ENCODE measurements around the gene MISP3. TPM values are rescaled to one million over a fixed set of nuclear protein-coding genes. Genes with fewer than 3 reads are reported as not detected.
"Not testable (repeated sequence)": the region's sequence is repeated elsewhere in the genome, so short reads cannot be mapped to it uniquely, and the experiment has no call there.

The MISP3 gene
- total RNA-seq (8.7 TPM), polyA plus RNA-seq (ENCODE audit: insufficient read depth, low read depth, low replicate concordance) (32.0 TPM)
- long read RNA-seq, donor 1, partial matches to known transcripts, result 0 of 5 reads
- long read RNA-seq, donor 1, other reads (novel, unspliced or antisense), result 0 of 5 reads
- long read RNA-seq, donor 2, transcript MISP3-204 (1 exons, 2,187 nt), result minor isoform, 5 of 11 reads
- long read RNA-seq, donor 2, transcript MISP3-202 (3 exons, 1,535 nt), result major isoform, 6 of 11 reads
- long read RNA-seq, donor 2, partial matches to known transcripts, result 0 of 11 reads
- long read RNA-seq, donor 2, other reads (novel, unspliced or antisense), result 0 of 11 reads
- long read RNA-seq, donor 3, transcript MISP3-204 (1 exons, 2,187 nt), result major isoform, 5 of 8 reads
- long read RNA-seq, donor 3, partial matches to known transcripts, result 0 of 8 reads
- long read RNA-seq, donor 3, other reads (novel, unspliced or antisense), result 0 of 8 reads
- long read RNA-seq, donor 4, partial matches to known transcripts, result 5 of 9 reads
- long read RNA-seq, donor 4, other reads (novel, unspliced or antisense), result 0 of 9 reads
- long read RNA-seq, donor 5, partial matches to known transcripts, result 0 of 2 reads
- long read RNA-seq, donor 5, other reads (novel, unspliced or antisense), result 0 of 2 reads
- long read RNA-seq, donor 6, partial matches to known transcripts, result 0 of 3 reads
- long read RNA-seq, donor 6, other reads (novel, unspliced or antisense), result 0 of 3 reads
- long read RNA-seq, donor 7, transcript MISP3-204 (1 exons, 2,187 nt), result major isoform, 13 of 25 reads
- long read RNA-seq, donor 7, transcript MISP3-202 (3 exons, 1,535 nt), result minor isoform, 8 of 25 reads
- long read RNA-seq, donor 7, partial matches to known transcripts, result 3 of 25 reads
- long read RNA-seq, donor 7, other reads (novel, unspliced or antisense), result 0 of 25 reads
- long read RNA-seq, donor 8, partial matches to known transcripts, result 0 of 6 reads
- long read RNA-seq, donor 8, other reads (novel, unspliced or antisense), result 0 of 6 reads
- long read RNA-seq, donor 9, transcript MISP3-204 (1 exons, 2,187 nt), result major isoform, 6 of 6 reads
- long read RNA-seq, donor 9, partial matches to known transcripts, result 0 of 6 reads
- long read RNA-seq, donor 9, other reads (novel, unspliced or antisense), result 0 of 6 reads
- long read RNA-seq, donor 10, transcript MISP3-204 (1 exons, 2,187 nt), result major isoform, 5 of 6 reads
- long read RNA-seq, donor 10, partial matches to known transcripts, result 0 of 6 reads
- long read RNA-seq, donor 10, other reads (novel, unspliced or antisense), result 0 of 6 reads

GRCh38 chr19:14072535-14073260, at the start of gene MISP3:
MISP3 (plus strand) TSS chr19:14072786; CDS start chr19:14073310, 524 bp downstream.
- H3K4me1 ChIP-seq (ENCODE audit: control insufficient read depth in 2 of 3, insufficient read depth in 2 of 3, low read depth in 1 of 3, low read length in 3 of 3), result peaks cover 0 to 14% (median 2%) of the 10 kb centered on the region in 3 donors
- no peaks in the 10 kb centered on the region for H3K36me3 ChIP-seq (ENCODE audit: control insufficient read depth in 2 of 3, insufficient read depth in 3 of 3, low read length in 3 of 3)
- no peaks in the 10 kb centered on the region for H3K27me3 ChIP-seq (ENCODE audit: control insufficient read depth, insufficient read depth, low read length)
- H3K9ac ChIP-seq (ENCODE audit: low read length in 3 of 3), result peak within 1 kb of the TSS in 2 of 3 donors; percentile 62 to 86
- H3K27ac ChIP-seq (ENCODE audit: low read depth in 2 of 2, low read length in 2 of 2), result peak within 1 kb of the TSS; percentile 88 to 97
- peak within 1 kb of the TSS; percentile 57 to 88 (median 84) for H3K4me3 ChIP-seq (ENCODE audit: low read length in 3 of 3)
- no peak for TF ChIP-seq CTCF (IDR thresholded peaks at IDR 0.05; ENCODE audit: borderline replicate concordance, extremely low read depth, insufficient read depth)
- H3K9me3 ChIP-seq (ENCODE audit: control insufficient read depth in 2 of 3, insufficient read depth in 1 of 3, low read length in 3 of 3), result no peaks in the 10 kb centered on the region
- no peak for FAIRE-seq
- DNase-seq, result peak in 3 of 5 donors; percentile 54 to 92 (median 79)
- intact Hi-C loops (cut with DNase I), result no loop called here

- Histone ChIP-seq H3K36me3 (ENCODE audit: control insufficient read depth in 2 of 3, insufficient read depth in 3 of 3, low read length in 3 of 3) (no peaks in the 10 kb centered on the region), H3K9ac (ENCODE audit: low read length in 3 of 3) (no peak overlapping the region), H3K27me3 (ENCODE audit: control insufficient read depth, insufficient read depth, low read length) (no peaks in the 10 kb centered on the region), H3K27ac (ENCODE audit: low read depth in 2 of 2, low read length in 2 of 2) (no peak overlapping the region), H3K9me3 (ENCODE audit: control insufficient read depth in 2 of 3, insufficient read depth in 1 of 3, low read length in 3 of 3) (no peaks in the 10 kb centered on the region), H3K4me1 (ENCODE audit: control insufficient read depth in 2 of 3, insufficient read depth in 2 of 3, low read depth in 1 of 3, low read length in 3 of 3) (peaks cover 0 to 5% (median 0%) of the 10 kb centered on the region in 3 donors), H3K4me3 (ENCODE audit: low read length in 3 of 3) (no peak overlapping the region)
- peak in 3 of 5 donors; percentile 58 to 84 (median 70) for DNase-seq
- TF ChIP-seq CTCF (IDR thresholded peaks at IDR 0.05; ENCODE audit: borderline replicate concordance, extremely low read depth, insufficient read depth), result no peak
- intact Hi-C loops (cut with DNase I), result no loop called here
- FAIRE-seq, result no peak
Observed at GRCh38 chr19:14023404-14024235, 49.0 kb upstream of the MISP3 start.

- H3K27me3 ChIP-seq (ENCODE audit: control insufficient read depth, insufficient read depth, low read length); DNase-seq; intact Hi-C loops (cut with DNase I); H3K9me3 ChIP-seq (ENCODE audit: control insufficient read depth in 2 of 3, insufficient read depth in 1 of 3, low read length in 3 of 3); H3K27ac ChIP-seq (ENCODE audit: low read depth in 2 of 2, low read length in 2 of 2); H3K9ac ChIP-seq (ENCODE audit: low read length in 3 of 3); H3K4me1 ChIP-seq (ENCODE audit: control insufficient read depth in 2 of 3, insufficient read depth in 2 of 3, low read depth in 1 of 3, low read length in 3 of 3); H3K4me3 ChIP-seq (ENCODE audit: low read length in 3 of 3); H3K36me3 ChIP-seq (ENCODE audit: control insufficient read depth in 2 of 3, insufficient read depth in 3 of 3, low read length in 3 of 3); FAIRE-seq: not testable (repeated sequence)
Observed at GRCh38 chr19:14026652-14027192, 45.9 kb upstream of the MISP3 start.

All from kidney (tissue), 22 donors.